ENCODE results near the gene ADI1.

The ADI1 gene

DNA sequence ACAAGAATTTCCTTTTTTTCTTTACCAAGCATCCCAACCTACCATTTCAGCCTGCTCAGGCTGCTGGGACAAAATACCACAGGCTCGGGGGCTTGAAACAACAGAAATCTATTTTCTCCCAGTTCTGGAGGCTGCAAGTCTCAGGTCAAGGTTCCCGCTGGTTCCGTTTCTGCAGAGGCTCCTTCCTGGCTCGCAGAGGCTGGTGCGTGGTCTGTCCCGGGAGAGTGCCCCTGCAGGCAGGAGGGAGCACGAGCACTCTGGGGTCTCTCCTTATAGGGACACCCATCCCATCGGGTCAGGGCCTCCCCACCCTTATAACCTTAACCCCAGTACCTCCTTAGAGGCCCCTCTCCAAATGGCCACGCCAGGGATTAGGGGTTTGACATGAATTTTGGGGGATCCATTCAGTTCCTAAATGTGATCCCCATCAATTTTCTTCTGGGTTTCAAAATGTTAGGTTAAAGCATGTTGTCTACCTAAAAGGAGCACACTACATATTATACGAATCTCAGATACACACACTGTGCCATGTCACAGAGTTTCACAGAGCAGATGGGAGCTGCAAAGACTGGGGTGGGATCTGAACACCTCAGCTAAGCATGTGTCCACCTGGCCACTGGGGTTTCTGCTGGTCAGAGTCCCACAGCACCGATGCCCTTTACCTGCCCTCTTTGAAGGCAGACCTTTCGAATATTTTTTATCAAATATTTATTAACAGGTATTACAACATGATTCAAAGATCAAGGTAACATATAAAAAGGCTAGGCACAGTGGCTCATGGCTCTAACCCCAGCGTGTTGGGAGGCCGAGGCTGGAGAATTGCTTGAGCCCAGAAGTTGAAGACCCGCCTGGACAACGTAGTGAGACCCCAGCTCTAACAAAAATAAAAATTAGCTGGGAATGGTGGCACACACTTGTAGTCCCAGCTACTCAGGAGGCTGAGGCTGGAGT lies 17.6 kb upstream of the ADI1 start:
- H3K4me3 ChIP-seq (ENCODE audit: low read depth, low read length), result no peak overlapping the region
- peak; percentile 13; the same call in 1 of the 2 replicates for TF ChIP-seq CTCF (IDR thresholded peaks at IDR 0.05; ENCODE audit: borderline replicate concordance, insufficient read depth, low read depth, low read length)

DNA sequence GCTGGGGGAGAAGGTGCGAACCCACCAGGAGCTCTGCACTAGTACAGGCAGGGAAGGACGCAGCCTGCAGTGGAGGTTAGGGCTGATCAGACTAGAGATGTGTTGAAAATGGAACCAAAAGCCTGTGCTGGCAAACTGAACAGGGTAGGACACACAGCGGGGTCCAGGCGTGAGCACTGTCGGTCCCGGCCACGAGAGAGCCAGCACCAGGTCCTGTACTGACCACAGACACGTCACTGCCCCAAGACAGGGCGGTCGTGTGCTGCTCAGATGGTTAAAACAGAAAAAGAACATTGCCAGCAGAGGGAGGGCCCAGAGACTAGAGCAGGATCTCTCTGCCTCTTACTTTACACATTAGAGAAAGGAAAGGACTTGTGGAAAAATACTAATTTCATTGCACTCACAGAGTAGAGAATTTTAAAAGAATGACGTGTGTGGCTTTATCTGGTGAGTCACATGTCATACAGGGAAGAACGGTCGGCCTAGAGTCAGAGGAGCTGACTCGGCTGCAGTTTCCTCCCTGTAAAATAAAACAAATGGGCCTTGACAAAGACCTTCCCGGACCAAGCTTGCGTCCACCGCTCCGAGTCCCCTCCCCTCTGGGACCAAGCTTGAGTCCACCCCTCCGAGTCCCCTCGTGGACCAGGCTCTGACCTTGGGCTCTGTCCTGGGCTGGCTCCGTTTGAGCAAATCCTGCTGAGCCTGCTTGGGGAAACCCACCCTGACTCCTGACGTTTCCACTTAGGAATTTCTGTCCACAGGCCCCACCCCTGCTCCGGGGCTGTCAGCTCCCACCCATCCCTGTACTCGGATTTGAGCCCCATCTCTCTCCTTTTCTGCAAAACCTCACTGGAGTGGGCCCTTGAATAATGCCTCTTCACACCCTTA lies 16.7 kb upstream of the ADI1 start:
- no peak overlapping the region for H3K4me3 ChIP-seq (ENCODE audit: low read depth, low read length)
- no peak for TF ChIP-seq CTCF (IDR thresholded peaks at IDR 0.05; ENCODE audit: borderline replicate concordance, insufficient read depth, low read depth, low read length)

- no peak for TF ChIP-seq CTCF (IDR thresholded peaks at IDR 0.05; ENCODE audit: borderline replicate concordance, insufficient read depth, low read depth, low read length)
- H3K4me3 ChIP-seq (ENCODE audit: low read depth, low read length), result no peak overlapping the region
Observed at GRCh38 chr2:3535467-3535793, 16.1 kb upstream of the ADI1 start.

DNA sequence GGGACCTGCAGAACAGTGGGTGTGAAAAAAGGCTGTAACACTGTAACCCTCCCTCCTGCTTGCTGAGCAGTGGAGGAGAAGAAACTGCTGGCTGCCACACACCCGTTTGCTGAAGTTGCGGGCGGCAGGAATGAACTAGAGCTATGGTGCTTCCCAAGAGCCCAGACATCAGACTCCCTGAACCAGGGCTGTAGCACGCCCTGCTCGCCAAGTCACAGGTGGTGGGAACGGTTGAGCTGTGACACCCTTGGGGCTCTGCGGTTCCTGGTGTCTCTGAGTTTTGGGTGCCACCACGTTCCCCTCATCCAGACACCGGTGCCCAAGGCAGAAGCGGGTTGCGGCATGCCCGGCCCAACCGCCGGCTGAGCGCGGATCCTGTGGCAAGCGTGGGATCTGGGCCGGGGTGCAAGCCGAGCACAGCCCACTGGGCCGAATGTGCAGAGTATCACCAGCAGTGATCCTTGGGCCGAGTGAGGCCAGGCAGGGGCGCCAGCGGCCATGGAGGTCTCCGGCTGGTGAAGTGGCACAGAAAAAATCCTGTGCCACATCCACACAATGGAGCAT lies 15.0 kb upstream of the ADI1 start:
- TF ChIP-seq CTCF (IDR thresholded peaks at IDR 0.05; ENCODE audit: borderline replicate concordance, insufficient read depth, low read depth, low read length), result no peak
- H3K4me3 ChIP-seq (ENCODE audit: low read depth, low read length), result no peak overlapping the region

GRCh38 chr2:3533836-3534235 lies 14.5 kb upstream of the ADI1 start:
- no peak overlapping the region for H3K4me3 ChIP-seq (ENCODE audit: low read depth, low read length)
- TF ChIP-seq CTCF (IDR thresholded peaks at IDR 0.05; ENCODE audit: borderline replicate concordance, insufficient read depth, low read depth, low read length), result no peak

DNA sequence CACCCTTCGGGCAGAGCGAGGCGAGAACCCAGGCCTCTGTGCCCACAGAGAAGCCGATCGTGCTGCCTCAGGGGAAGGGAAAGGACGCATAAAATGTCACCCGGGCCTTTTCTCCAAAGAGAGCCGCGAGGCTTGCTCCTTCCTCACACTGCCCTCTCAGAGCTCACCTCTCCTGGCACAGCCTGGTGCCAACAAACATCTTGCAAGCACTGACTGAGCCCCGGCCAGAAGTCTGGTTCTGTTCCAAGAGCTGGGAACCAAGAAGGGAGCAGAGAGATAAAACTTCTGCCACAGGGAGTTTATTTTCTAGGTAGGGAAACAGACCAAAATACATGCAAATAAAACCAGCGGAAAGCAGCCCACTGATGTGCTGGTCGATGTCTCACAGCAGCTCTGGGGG lies 13.6 kb upstream of the ADI1 start:
- H3K4me3 ChIP-seq (ENCODE audit: low read depth, low read length), result no peak overlapping the region
- no peak for TF ChIP-seq CTCF (IDR thresholded peaks at IDR 0.05; ENCODE audit: borderline replicate concordance, insufficient read depth, low read depth, low read length)

Data from GM12875 (cell line).